ENCODE data around the gene PALS2. TPM values are rescaled to one million over a fixed set of nuclear protein-coding genes. Genes with fewer than 3 reads are reported as not detected.

Gene PALS2
- total RNA-seq, 2 donors from 2014 or later = 8.2 to 9.0 TPM

DNA sequence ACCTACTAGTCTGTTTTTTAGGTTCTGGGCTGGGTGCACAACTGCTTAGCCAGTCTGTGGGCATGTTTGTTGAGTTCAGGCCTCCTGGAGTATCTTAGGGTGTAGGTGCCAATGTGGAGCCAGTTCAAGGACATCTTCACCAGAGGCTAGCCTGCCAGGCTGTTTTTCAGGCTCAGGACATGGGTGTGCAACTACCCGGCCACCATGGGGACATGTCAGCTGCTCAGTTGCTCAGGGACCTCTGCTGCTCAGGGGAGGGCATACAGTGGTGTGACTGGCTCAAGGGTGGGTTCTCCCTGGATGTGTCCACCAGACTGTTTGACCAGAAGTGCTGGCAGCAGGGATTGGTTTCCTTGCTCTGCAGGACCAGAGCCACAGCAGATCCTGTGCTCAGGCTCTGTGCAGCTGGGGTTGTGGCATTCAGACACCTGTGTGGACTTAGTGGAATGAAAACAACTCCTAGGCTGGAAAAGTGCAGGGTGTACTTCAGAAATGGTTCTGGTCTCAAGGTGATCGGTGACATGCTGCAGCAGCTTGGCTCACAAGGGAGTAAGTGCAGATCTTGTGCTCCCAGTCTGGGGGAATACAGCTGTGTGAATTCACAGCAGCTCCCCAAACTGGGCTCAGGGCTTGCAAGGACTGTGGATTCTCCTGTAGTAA lies 44.8 kb downstream of the PALS2 start:
- TF ChIP-seq, protein P1, sequence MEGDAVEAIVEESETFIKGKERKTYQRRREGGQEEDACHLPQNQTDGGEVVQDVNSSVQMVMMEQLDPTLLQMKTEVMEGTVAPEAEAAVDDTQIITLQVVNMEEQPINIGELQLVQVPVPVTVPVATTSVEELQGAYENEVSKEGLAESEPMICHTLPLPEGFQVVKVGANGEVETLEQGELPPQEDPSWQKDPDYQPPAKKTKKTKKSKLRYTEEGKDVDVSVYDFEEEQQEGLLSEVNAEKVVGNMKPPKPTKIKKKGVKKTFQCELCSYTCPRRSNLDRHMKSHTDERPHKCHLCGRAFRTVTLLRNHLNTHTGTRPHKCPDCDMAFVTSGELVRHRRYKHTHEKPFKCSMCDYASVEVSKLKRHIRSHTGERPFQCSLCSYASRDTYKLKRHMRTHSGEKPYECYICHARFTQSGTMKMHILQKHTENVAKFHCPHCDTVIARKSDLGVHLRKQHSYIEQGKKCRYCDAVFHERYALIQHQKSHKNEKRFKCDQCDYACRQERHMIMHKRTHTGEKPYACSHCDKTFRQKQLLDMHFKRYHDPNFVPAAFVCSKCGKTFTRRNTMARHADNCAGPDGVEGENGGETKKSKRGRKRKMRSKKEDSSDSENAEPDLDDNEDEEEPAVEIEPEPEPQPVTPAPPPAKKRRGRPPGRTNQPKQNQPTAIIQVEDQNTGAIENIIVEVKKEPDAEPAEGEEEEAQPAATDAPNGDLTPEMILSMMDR (IDR thresholded peaks at IDR 0.05) = no peak
- Histone ChIP-seq H3K9me3 (peaks cover 0 to 13% of the 10 kb centered on the region in 2 donors), H3K4me3 (no peak overlapping the region), H3K27ac (no peak overlapping the region), H3K27me3 (no peaks in the 10 kb centered on the region), H3K36me3 (no peaks in the 10 kb centered on the region), H3K4me1 (no peaks in the 10 kb centered on the region)
- no peak for DNase-seq (ENCODE audit: low spot score)

DNA sequence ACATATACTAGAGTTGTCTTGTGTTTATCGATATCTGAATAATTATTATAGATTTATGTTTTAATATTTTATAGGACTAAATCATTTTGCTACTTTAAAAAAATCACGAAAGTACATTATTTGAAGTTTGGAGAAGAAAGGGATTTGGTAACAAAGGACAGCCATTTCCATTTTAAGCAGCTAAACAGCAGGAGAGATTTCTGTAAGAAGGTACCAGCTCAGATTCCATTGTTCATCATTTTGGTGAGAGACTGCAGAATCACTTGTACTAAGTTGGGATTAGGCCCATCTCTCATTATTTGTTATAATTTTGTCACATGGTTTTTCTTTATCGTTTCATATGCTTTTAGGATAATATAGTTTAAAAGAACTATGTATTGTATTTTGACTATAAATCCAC lies 46.7 kb downstream of the PALS2 start:
- DNase-seq (ENCODE audit: low spot score) = no peak
- no peaks in the 10 kb centered on the region for H3K4me1 ChIP-seq
- H3K27me3 ChIP-seq = no peaks in the 10 kb centered on the region
- no peak overlapping the region for H3K4me3 ChIP-seq
- peaks cover 0 to 13% of the 10 kb centered on the region in 2 donors for H3K9me3 ChIP-seq
- H3K36me3 ChIP-seq = no peaks in the 10 kb centered on the region
- no peak overlapping the region for H3K27ac ChIP-seq
- TF ChIP-seq, protein P1 (IDR thresholded peaks at IDR 0.05) = no peak

DNA sequence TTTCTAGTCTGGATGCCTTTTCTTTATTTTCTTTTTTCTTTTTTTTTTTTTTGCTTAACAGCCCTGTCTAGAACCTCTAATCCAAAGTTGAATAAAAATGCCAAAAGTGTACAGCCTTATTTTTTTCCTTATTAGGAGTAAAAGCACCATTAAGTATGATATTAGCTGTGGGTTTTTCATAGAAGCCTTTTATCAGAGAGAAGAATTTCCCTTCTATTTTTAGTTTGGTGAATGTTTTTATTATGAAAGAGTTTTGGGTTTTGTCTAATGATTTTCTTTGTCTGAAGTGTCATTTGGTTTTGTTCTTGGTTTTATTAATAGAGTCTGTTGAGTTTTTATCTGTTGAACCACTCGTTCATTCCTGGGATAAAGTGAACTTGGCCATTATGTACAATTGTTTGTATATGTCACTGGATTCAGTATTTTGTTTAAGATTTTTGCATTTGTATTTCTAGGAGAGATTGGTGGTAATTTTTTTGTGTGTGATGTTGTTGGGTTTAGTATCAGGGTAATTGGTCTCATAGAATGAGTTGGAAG lies 49.5 kb downstream of the PALS2 start:
- Histone ChIP-seq H3K27me3 (no peaks in the 10 kb centered on the region), H3K4me3 (no peak overlapping the region), H3K9me3 (peaks cover 0 to 7% of the 10 kb centered on the region in 2 donors), H3K4me1 (no peaks in the 10 kb centered on the region), H3K36me3 (no peaks in the 10 kb centered on the region), H3K27ac (no peak overlapping the region)
- no peak for DNase-seq (ENCODE audit: low spot score)
- TF ChIP-seq, protein P1 (IDR thresholded peaks at IDR 0.05) = no peak

Other genes with a start within 250 kb of the PALS2 start
- gene GSDME, start 184.0 kb downstream of the PALS2 start, total RNA-seq = 10 to 100 TPM in 1 of 2 donors, 1 to 10 TPM in 1; 7.7 to 11.9 TPM

Data from right atrium auricular region (tissue), 2 donors.